Upper lobe of left lung (tissue), 6 donors: ENCODE results near the gene C5orf58. TPM values are rescaled to one million over a fixed set of nuclear protein-coding genes. Genes with fewer than 3 reads are reported as not detected.

ENCODE experiments used
- ATAC-seq, 2 donors: fragments of 200-7000 bp; cut with Tn5 transposase; one replicate each; pipeline ENCODE4 v1.9.1; 2022; ENCODE audit warnings: mild to moderate bottlenecking in 2 of 2, moderate library complexity in 2 of 2; ENCODE audit not compliant: low FRiP score in 2 of 2
- DNase-seq, 2 donors: peaks; one replicate each; pipeline ENCODE4 v3.0.0-alpha.2; 2019 to 2020
- H3K27ac ChIP-seq, 4 donors: fragments of 200-600 bp; sonication (generic); one replicate each; pipeline ENCODE4 v1.5.1; 2016 to 2019
- H3K27me3 ChIP-seq, 4 donors: fragments of 200-600 bp; sonication (generic); one replicate each; pipeline ENCODE4 v1.5.1; 2017 to 2019
- H3K36me3 ChIP-seq, 4 donors: fragments of 200-600 bp; sonication (generic); one replicate each; pipeline ENCODE4 v1.5.1; 2016 to 2019
- H3K4me1 ChIP-seq, 4 donors: fragments of 200-600 bp; sonication (generic); one replicate each; pipeline ENCODE4 v1.5.1; 2018 to 2019
- H3K4me3 ChIP-seq, 4 donors: fragments of 200-600 bp; sonication (generic); one replicate each; pipeline ENCODE4 v1.5.1; 2017 to 2019; ENCODE audit warnings: mild to moderate bottlenecking in 2 of 4, moderate library complexity in 1 of 4
- H3K9me3 ChIP-seq, 4 donors: fragments of 200-600 bp; sonication (generic); one replicate each; pipeline ENCODE4 v1.5.1; 2018 to 2019
- CTCF ChIP-seq, 6 experiments: fragments of 450-650 bp in 4 of 6; fragments of 200-600 bp in 2 of 6; sonication (generic) in 2 of 6; IDR thresholded peaks; one replicate each; pipeline ENCODE4 v1.5.1; 2016 to 2019; ENCODE audit warnings: antibody characterized with exemption in 6 of 6
- EP300 ChIP-seq, 4 donors: sonication (generic); formaldehyde crosslinking; IDR thresholded peaks; one replicate each; pipeline ENCODE4 v1.5.1; 2017; ENCODE audit warnings: antibody characterized with exemption in 4 of 4, control low read depth in 2 of 4
- POLR2A ChIP-seq, 4 donors: fragments of 450-650 bp; IDR thresholded peaks; one replicate each; pipeline ENCODE4 v1.5.1; 2016 to 2017; ENCODE audit warnings: antibody characterized with exemption in 4 of 4, mild to moderate bottlenecking in 2 of 4
- POLR2AphosphoS5 ChIP-seq, 2 donors: sonication (generic); formaldehyde crosslinking; IDR thresholded peaks; one replicate each; pipeline ENCODE4 v1.5.1; 2017; ENCODE audit warnings: antibody characterized with exemption in 2 of 2
- WGBS, 2 donors: methylation state at CpG; one replicate each; pipeline ENCODE4 v1.1.5; 2017 to 2018; 5-methylcytosine and 5-hydroxymethylcytosine counted together
- total RNA-seq, 6 donors: library from RNA; depleted of rRNA in 4 of 6; stranded (reverse); fragments of >200 nt in 4 of 6; gene quantifications; one replicate each; pipeline versions ENCODE4 v1.1.0 to v1.2.1, GENCODE V29; 2016 to 2021
- donor health status: DM: no; HTN: no; CAD: no; lungs with moderate emphysema.
- donor health status: DM: no; HTN: yes; CAD: no; lungs with severe emphysema.

Gene C5orf58
- total RNA-seq, 6 donors from 2014 or later: not detected

GRCh38 chr5:170288551-170288950, 55.8 kb downstream of the C5orf58 start:
- 65 to 73% methylated on average over 3 of the region's 3 CpGs for WGBS, 2 donors
- H3K27ac ChIP-seq: peak overlapping the region; percentile 32 to 68 (median 56)
- H3K9me3 ChIP-seq: peaks cover 0 to 3% (median 0%) of the 10 kb centered on the region in 4 donors
- TF ChIP-seq CTCF (IDR thresholded peaks at IDR 0.05) (no peak), POLR2AphosphoS5 (IDR thresholded peaks at IDR 0.05) (no peak), EP300 (IDR thresholded peaks at IDR 0.05) (no peak), POLR2A (IDR thresholded peaks at IDR 0.05) (no peak)
- no peak overlapping the region for H3K4me3 ChIP-seq
- peaks cover 0 to 66% (median 8%) of the 10 kb centered on the region in 4 donors for H3K36me3 ChIP-seq
- no peaks in the 10 kb centered on the region for H3K27me3 ChIP-seq
- ATAC-seq (no peak), DNase-seq (no peak)
- peaks cover 40 to 57% (median 44%) of the 10 kb centered on the region in 4 donors for H3K4me1 ChIP-seq

- Histone ChIP-seq H3K4me1 (peaks cover 40 to 63% (median 47%) of the 10 kb centered on the region in 4 donors), H3K9me3 (peaks cover 0 to 3% (median 0%) of the 10 kb centered on the region in 4 donors), H3K4me3 (no peak overlapping the region), H3K27ac (peak overlapping the region in 1 of 4 donors; percentile 65), H3K36me3 (peaks cover 0 to 66% (median 6%) of the 10 kb centered on the region in 4 donors), H3K27me3 (no peaks in the 10 kb centered on the region)
- WGBS, 2 donors: 47 to 77% methylated on average over 3 of the region's 3 CpGs
- ATAC-seq (no peak), DNase-seq (no peak)
- TF ChIP-seq POLR2AphosphoS5 (IDR thresholded peaks at IDR 0.05): no peak
Measured at GRCh38 chr5:170289121-170289520, 56.3 kb downstream of the C5orf58 start.

GRCh38 chr5:170289764-170290163, 57.0 kb downstream of the C5orf58 start:
- DNase-seq: no peak
- Histone ChIP-seq H3K36me3 (peaks cover 0 to 66% (median 6%) of the 10 kb centered on the region in 4 donors), H3K4me3 (no peak overlapping the region), H3K9me3 (peaks cover 0 to 3% (median 0%) of the 10 kb centered on the region in 4 donors), H3K4me1 (peaks cover 44 to 63% (median 52%) of the 10 kb centered on the region in 4 donors), H3K27ac (peak overlapping the region in 2 of 4 donors; percentile 49 to 65), H3K27me3 (no peaks in the 10 kb centered on the region)
- TF ChIP-seq EP300 (IDR thresholded peaks at IDR 0.05) (no peak), POLR2A (IDR thresholded peaks at IDR 0.05) (no peak), POLR2AphosphoS5 (IDR thresholded peaks at IDR 0.05) (peak in 1 of 2 donors; percentile 58)
- peak; percentile 11 to 74 for ATAC-seq
- WGBS, 2 donors: 49 to 78% methylated on average over 4 of the region's 4 CpGs

GRCh38 chr5:170290498-170290897, 57.7 kb downstream of the C5orf58 start:
- H3K36me3 ChIP-seq: peaks cover 0 to 60% (median 6%) of the 10 kb centered on the region in 4 donors
- ATAC-seq: no peak
- peaks cover 45 to 63% (median 58%) of the 10 kb centered on the region in 4 donors for H3K4me1 ChIP-seq
- H3K4me3 ChIP-seq: no peak overlapping the region
- peaks cover 0 to 3% (median 0%) of the 10 kb centered on the region in 4 donors for H3K9me3 ChIP-seq
- TF ChIP-seq POLR2AphosphoS5 (IDR thresholded peaks at IDR 0.05) (no peak), EP300 (IDR thresholded peaks at IDR 0.05) (no peak), CTCF (IDR thresholded peaks at IDR 0.05) (no peak), POLR2A (IDR thresholded peaks at IDR 0.05) (no peak)
- DNase-seq: no peak
- 71 to 77% methylated on average over 3 of the region's 3 CpGs for WGBS, 2 donors
- no peaks in the 10 kb centered on the region for H3K27me3 ChIP-seq
- H3K27ac ChIP-seq: no peak overlapping the region

GRCh38 chr5:170292179-170293104, 59.7 kb downstream of the C5orf58 start:
- H3K27ac ChIP-seq: peak overlapping the region in 2 of 4 donors; percentile 52 to 78
- DNase-seq (no peak), ATAC-seq (no peak)
- H3K4me1 ChIP-seq: peaks cover 45 to 64% (median 56%) of the 10 kb centered on the region in 4 donors
- WGBS, 2 donors: 84 to 91% methylated on average over 4 of the region's 4 CpGs
- peaks cover 0 to 41% (median 6%) of the 10 kb centered on the region in 4 donors for H3K36me3 ChIP-seq
- TF ChIP-seq EP300 (IDR thresholded peaks at IDR 0.05) (no peak), POLR2AphosphoS5 (IDR thresholded peaks at IDR 0.05) (no peak), POLR2A (IDR thresholded peaks at IDR 0.05) (no peak), CTCF (IDR thresholded peaks at IDR 0.05) (no peak)
- H3K27me3 ChIP-seq: no peaks in the 10 kb centered on the region
- H3K4me3 ChIP-seq: peak overlapping the region in 1 of 4 donors; percentile 70
- H3K9me3 ChIP-seq: peaks cover 0 to 3% (median 0%) of the 10 kb centered on the region in 4 donors
